Measurements from ENCODE around the gene PRRX1. TPM values are rescaled to one million over a fixed set of nuclear protein-coding genes. Genes with fewer than 3 reads are reported as not detected.

The PRRX1 gene
- polyA plus RNA-seq, 1 donor = 167 TPM

DNA sequence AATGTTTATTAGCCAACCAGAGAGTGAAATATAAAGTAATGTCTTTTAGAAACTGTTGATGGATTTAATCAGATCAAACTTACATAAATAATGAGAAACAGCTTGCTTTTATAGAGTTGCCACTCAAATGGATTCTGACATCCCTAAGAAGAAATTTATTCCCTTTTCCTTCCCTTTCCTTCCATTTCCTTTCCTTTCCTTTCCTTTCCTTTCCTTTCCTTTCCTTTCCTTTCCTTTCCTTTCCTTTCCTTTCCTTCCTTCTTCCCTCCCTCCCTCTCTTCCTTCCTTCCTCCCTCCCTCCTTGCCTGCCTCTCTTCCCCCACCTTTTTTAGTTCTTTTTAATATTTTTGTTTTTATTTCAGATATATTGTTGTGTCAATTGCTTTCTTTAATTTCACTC is 27.3 kb downstream of the PRRX1 start:
- no peak for DNase-seq (ENCODE audit: low read depth)

DNA sequence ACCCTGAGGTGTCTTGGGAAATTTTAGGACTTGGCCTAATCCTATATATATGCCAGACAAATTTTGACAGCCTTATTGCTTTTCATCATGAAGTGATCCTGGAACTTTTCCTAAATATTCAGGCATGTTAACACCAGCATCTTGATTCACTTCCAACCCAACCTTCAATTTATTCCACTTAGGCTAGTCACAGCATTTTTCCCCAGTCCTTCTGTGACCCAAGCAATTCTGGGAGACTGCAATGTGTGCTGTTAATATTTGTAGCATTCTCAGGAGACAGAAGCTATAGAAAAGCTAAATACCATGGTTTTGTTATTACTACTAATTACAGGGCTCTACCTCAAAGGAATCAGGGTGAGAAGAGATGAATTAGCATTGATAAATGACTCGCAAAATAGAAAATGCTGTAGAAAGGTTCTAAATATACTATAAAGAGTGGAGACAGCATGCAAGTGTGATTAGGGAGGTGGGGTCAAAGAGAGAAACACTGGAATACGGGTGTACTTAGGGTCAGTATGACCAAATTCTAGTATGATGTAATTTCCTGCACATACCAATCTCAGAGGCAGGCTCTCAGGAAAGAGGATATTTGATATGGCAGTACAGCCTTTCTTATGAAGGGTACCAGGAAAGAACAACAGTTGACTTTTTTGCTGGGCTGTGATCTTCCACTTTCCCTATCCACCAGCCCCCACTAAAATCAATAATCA is 29.1 kb downstream of the PRRX1 start:
- no peak for DNase-seq (ENCODE audit: low read depth)

DNA sequence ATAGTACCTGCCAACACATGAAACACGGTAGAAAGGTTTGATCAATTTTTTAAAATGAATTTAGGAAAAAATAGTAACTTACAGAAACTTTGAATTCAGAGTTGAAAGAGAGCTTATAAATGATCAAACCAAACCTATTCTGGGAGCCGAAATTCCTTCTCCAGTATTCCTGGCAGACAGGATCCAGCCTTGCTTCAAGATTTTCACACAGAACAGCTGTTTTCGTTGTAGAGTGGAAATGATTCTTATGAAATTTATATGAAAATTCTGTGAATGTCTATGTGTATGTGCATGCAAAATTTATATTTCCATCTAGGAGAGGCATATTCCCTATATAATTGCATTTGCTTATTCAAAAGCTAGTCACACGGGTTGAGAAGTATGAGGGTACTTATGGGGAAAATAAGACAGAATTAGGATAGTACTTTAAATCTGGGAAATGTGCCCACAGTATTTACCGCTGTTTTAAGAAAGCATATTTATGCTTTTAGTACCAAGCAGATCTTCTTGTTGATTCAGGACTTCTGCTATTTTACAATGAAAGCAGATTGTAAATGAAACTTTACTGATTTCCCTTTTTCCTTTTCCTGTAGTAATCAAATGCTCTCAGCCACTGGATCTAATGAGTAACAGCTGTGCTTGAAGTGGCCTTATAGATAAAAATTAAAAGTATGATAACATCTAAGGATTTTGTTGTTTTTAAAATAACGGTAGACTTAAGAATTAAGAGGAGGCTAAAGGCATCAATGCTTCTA is 30.4 kb downstream of the PRRX1 start:
- no peak for DNase-seq (ENCODE audit: low read depth)

DNA sequence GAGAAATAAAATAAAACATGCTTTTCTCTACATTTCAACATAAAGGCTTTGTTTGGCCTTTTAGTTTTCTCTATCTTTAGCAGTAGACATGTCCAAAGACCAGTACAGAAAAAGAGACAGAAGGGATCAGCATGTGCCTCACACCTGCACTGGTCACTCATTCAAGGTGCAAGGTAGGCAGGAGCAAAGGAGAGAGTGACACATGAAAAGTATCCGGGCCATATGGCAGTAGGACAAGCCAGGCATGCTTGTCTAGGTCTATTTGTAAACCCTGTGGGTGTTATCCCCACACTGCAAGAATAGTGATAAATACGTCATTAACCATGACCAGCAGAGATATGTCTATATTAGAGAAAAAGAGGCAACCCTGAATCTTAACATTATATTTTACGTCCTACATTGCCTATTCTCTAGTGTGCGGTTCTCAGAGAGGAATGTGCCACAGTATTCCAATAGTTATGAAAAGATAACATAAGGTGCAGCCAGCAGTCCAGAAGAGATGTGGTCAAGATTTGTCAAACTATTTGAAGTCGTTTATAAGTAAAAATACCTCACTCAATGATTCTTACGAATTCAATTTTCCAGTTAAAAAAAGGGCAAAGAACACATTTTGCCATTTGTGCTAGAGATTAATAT is 32.1 kb downstream of the PRRX1 start:
- no peak for DNase-seq (ENCODE audit: low read depth)

DNA sequence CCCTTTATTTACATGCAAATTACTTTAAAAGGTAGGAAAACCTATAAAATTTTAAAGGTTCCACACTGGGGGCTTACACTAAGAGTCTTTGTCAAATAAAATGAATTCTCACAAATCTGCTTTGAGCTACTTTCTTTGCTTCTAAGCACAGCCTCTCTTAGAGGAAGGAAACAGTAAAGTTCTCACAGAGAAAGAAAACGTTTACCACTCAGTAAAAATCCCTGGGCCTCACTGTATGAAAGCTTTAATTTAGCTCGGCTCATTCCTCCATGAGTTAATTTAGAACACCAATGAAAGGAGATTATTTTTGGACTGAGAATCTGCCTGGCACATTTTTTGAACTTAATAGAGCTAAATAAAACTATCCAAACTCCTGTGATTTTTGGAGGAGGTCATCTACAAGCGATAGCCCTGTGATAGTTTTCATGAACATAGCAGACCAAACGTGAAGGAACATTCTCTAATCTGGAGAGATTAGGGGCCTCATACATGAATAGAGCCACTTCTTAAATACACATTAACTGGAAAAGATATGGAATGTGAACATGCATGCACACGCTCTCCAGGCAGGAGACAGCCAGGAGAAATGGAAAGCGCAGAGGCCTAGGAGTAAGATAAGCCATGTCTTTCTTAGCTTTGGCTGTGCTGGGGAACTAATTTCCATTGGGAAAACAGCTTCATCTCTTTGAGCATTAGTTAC is 32.8 kb downstream of the PRRX1 start:
- no peak for DNase-seq (ENCODE audit: low read depth)

DNA sequence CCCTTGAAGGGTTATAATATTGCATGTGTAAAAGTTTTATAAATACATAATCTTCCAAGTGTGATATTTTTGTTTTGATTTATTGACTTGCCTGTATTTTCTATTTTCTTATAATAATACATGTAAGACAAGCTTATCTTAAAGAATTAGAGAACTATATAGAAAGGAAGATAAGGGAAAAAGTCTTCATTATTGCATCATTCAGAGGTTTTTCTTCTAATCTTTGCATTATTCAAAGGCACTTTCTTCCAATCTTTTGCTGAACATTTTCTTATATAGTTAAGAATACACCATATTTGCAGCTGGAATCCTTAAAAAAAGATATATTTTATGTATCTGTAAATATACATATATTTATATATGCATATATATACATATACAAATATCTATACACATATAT is 33.4 kb downstream of the PRRX1 start:
- DNase-seq (ENCODE audit: low read depth) = no peak

DNA sequence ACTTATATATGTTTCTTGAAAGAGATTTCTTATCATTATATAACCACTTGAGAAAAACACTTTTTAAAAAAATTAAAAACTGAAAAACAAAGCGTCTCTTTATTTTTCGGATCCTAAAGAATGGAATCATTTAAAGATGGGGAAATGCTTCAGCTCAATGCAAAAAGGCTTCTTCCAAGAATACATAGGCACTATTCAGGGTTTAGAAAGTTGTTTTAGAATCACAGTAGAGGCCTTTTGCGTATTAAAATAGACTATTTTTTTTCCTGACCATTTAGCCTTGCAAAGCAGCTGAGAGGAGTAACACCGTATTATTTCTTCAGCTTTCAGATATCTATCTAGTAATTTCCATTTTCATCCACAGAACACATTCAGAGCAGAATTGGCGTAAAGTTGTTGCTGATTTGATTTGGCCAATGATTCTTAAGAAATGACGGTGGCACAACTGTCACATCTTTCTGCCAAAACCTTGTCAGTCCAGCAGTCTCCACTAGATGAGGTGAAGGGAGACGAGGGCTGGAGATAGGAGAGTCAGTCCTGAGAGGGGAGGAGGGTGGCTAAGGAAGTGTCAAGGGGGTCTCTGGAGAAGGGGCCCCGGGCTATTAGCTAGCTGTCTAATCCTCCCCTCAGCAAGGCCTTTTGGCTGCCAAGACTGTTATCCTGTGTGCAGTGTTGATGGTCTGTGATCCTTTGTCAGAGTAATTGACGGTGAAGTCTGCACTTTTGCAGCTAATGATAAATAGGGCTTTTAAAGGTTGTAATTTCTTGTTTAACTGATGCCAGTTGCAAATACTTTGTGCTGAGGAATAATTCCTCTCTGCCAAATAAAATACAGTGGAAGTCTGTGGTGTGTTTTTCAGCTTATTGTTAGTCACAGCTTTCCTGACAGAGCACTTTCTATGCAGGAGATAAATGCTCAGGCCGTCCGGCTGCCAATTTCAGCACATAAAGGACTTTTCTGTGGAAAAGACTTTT is 34.7 kb downstream of the PRRX1 start:
- no peak for DNase-seq (ENCODE audit: low read depth)

DNA sequence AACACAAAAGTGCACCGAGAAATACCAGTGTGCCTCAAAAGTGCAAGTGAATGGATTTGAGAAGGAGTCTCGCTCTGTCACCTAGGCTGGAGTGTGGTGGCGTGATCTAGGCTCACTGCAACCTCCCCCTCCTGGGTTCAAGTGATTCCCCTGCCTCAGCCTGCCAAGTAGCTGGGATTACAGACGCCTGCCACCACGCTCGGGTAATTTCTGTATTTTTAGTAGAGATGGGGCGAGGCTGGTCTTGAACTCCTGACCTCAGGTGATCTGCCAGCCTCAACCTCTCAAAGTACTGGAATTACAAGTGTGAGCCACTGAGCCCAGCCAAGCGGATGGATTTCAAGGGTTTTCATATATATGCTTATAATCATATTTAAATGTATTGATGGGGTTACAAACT is 35.8 kb downstream of the PRRX1 start:
- DNase-seq (ENCODE audit: low read depth) = no peak

DNA sequence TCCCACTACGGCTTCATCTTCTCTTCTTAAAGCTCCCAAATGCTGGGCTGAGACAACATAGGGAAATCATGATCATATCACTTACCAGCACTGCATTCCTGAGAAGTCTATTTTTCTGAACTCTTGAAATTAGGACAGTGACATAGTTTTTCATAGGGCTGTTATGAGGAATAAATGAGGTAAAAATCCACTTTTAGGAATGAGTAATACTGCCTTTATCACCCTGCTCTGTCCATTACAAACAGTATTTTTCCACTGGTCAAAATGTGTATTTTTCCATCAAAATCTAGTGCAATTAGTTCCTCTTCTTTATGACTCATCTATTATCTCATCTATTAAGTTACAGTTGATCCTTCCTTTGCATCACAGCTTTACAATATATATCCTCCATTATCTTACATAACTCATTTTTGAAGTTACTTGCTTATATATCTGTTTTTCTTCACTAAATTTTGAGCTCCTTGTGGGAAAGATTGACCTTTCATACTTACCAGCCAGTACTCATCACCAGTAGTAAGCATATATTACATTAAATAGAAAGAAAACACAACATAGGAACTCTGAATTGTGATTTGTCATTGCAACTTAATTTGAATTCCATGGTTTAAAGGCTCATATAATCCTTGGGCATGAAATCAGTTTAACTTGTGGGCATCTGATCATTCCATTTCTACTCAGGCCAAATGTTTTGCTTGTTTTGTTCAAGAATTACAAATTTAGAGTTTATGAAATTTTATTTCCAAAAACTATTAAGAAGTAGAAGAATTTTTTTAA is 37.1 kb downstream of the PRRX1 start:
- no peak for DNase-seq (ENCODE audit: low read depth)

DNA sequence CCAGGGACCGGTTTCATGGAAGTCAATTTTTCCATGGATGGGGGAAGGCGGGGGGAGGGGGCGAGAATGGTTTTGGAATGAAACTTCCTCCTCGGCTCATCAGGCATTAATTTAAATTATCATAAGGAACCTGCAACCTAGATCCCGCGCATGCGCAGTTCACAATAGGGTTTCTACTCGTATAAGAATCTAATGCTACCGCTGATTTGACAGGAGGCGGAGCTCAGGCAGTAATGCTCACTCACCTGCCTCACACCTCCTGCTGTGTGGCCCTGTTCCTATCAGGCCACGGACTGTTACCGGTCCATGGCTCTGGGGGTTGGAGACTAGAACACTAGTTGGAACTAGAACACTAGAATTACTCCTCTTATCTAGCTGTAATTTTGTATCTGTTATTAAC is 38.0 kb downstream of the PRRX1 start:
- no peak for DNase-seq (ENCODE audit: low read depth)

DNA sequence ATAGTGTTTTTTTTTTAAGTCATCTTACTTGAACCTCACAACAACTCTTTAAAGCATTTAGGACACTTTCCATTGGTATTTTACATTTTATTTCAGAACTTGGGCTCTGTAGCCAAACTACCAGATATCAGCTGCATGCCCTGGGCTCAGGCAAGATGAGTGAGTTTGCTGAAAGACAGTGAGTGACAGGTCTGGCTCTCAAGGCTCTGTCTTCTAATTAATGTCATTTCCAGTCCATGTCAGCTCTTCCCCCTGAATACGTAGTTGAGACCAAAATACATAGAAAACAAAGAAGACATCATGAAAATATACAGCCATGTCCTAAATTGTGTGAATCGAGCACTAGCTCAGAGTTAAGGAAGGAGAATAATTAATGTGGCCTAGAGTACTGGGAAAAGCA is 39.7 kb downstream of the PRRX1 start:
- no peak for DNase-seq (ENCODE audit: low read depth)

DNA sequence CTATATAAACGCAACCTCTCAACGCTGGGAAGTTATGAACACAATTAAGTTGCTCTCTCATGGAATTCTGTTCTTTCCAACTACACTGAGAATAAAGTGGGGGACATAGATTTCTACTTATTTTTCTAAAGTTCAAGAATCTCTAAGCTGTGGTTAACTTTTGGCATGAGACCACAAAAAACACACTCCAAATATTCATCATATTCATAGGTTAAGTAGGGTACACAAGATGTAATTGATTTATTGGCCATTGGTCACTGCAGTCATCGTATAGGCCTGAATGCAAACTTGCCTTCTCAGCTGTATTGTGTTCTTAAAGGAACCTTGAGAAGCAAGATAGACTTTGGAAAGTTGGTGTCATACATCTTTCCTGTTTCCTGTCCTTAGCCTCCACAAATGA is 40.3 kb downstream of the PRRX1 start:
- DNase-seq (ENCODE audit: low read depth) = no peak

DNA sequence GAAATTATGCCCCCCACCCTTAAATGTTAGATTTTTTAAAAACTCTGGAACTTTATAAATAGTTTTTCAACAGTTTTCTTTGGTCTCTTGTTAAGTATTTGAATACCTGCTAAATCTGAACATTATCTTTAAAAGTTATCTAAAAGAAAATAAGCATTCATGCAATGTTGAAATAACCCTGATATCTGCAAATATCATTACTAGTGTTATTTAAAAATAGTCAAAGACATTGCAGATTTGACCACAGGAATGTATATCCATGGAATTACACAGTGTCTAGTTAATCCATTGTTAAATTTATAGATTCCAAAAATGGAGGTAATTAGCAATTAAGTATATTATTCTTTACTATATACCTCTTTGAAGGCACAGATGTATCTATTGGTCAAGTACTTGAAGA is 42.0 kb downstream of the PRRX1 start:
- DNase-seq (ENCODE audit: low read depth) = no peak

DNA sequence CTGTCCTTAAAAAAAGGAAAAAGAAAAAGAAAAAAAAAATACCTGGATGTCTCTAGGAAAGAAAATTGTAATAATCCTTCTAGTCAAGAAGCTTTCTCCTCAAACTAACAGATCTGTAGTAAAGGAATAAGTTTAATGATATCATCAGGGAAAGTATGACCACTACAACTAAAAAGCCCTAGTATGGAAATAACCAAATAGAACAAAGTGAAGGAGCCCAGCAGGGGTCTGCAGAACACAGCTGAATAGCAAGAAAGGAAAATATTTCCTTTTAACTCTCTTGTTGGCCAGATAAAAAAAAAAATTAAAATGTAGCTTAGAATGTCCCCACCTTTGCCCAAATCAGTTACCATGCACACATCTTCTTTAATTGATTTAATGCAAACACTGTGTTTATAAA is 43.2 kb downstream of the PRRX1 start:
- no peak for DNase-seq (ENCODE audit: low read depth)

DNA sequence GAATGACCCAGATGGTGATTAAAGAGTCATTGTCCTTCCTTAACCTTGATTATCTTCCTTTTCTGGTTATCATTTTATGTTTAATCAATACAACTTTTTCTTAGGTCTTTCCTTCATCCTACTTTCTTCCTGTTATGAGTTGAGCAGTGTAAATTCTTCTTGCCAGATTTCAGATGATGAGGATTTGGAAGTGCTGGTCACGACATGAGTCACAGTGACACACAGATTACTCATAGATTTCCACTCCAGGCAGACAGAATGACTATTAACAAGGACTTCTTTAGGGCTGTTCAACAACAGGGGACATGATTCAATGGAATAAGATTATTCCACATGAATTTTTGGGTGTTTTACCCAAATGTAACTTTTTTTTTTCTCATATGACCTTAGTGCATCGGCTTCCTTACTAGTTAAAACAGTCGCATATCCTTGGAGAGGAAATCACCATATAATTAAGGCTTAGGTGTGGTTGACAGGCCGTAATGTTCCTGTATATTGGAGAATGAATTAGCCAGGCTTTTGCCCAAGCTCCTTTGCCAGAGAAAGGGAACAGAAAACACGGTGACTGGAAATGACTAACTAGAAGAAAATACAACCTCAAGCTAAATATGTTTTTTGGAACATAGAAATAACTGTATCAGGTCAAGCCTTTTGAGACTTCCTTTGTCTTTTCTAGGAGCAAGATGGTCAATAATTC is 44.2 kb downstream of the PRRX1 start:
- DNase-seq (ENCODE audit: low read depth) = no peak

DNA sequence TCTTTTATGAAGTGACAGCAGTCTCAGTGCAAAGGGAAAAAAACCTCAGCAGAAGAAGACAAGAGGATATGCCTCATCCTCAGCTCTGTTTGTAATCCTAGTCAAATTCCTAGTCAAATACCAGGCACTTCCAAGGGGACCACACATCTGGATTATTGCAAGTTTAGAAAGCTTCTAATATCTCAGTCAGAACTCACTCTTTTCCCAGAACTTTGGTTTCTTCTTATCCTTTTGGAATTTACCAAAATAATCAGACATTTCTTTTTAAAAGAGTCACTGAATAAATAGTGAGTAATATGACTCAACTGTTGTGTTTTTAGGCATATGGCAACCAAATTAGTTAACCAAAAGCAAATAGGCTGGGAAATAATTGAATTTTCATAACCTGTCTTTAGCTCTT is 47.8 kb downstream of the PRRX1 start:
- no peak for DNase-seq (ENCODE audit: low read depth)

DNA sequence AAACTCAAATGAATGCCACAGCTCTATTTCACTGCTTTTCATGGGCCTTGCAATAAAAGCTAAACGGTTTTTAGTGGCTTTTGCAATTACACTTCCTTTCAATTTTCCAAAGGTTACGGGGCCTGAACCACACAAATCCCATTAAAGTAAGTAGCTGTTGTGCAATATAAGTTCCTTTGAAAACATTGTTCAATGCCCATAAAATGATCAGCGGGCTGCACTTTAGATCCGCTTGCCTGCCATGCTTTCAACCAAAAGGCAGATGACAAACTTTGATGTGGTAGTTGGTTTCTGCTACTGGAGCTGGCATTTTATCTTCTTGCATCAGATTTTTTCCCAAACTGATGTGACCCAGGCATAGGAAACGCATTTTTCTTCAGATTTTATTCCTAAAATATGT is 50.2 kb downstream of the PRRX1 start:
- no peak for DNase-seq (ENCODE audit: low read depth)

DNA sequence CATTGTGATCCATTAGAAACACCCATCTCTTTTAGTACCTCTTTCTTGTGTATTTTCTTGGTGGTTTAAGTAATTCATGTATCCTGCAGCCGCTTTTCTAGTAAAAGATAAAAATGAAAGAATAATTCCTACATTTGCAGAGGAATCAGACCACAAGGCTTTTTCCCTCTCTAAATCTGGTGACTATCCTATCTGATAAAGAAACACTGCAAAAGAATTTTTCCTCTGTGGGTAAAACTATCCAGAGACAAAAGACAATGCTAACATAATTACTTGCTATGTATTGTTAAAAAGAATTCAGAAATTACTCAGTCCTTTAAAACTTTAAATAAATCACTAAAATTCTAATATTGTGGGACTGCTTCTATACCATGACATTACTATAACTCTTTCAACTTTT is 51.0 kb downstream of the PRRX1 start:
- no peak for DNase-seq (ENCODE audit: low read depth)

DNA sequence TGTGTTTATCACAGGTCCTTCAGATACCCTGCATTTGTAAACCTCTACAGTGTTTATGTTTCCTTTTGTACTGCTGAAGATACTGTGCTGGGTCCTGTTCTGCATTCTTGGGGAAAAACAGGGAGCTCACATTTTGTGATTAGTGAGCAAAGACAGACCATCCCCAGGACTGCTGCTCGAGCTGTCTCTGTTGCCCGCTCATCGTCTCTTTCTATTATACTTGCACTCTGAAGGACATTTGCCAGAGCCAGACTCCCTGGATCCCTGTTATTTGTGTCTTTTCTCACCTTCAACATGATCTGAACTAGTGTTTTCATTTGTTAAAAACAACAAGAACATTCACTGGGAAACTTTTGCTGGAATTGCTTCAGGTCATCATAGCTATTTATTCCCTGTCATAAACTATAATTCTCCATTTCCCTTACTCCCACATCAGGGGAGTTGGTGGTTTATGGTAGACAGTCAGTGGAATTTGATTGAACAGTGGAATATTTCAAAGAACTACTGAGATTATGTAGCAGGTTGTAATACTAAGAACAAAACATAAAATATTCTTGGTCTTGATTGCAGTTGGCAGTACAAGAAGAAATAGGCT is 53.0 kb downstream of the PRRX1 start:
- no peak for DNase-seq (ENCODE audit: low read depth)
